Large intestine (tissue), 3 donors: ENCODE measurements around the gene SLC2A3. TPM values are rescaled to one million over a fixed set of nuclear protein-coding genes. Genes with fewer than 3 reads are reported as not detected.
A peak's percentile ranks its signal among the peaks of the same experiment; 100 is the strongest.
"Not testable (repeated sequence)": the region's sequence is repeated elsewhere in the genome, so short reads cannot be mapped to it uniquely, and the experiment has no call there.

ENCODE experiments used
- DNase-seq, 2 donors: peaks; one replicate each; pipeline versions ENCODE4 v3.0.0 to v3.0.0-alpha.2; 2013
- H3K27ac ChIP-seq: one replicate; pipeline ENCODE4 v1.5.1; 2013; ENCODE audit warnings: low read length
- H3K27me3 ChIP-seq: 2 replicates; pipeline ENCODE4 v1.6.1; 2013; ENCODE audit warnings: low read length; ENCODE audit not compliant: control insufficient read depth, insufficient read depth
- H3K36me3 ChIP-seq: 2 replicates; pipeline ENCODE4 v1.6.1; 2013; ENCODE audit warnings: low read length; ENCODE audit not compliant: control insufficient read depth, insufficient read depth
- H3K4me1 ChIP-seq: one replicate; pipeline ENCODE4 v1.6.1; 2013; ENCODE audit warnings: low read length; ENCODE audit not compliant: control insufficient read depth, insufficient read depth
- H3K4me3 ChIP-seq: one replicate; pipeline ENCODE4 v1.5.1; 2013; ENCODE audit warnings: low read length
- H3K9me3 ChIP-seq: one replicate; pipeline ENCODE4 v1.6.1; 2013; ENCODE audit warnings: mild to moderate bottlenecking, low read depth, low read length, moderate library complexity; ENCODE audit not compliant: control insufficient read depth
- WGBS: methylation state at CpG from one replicate; pipeline ENCODE4 v1.1.5; 2013; ENCODE audit warnings: low lambda C conversion rate; ENCODE audit not compliant: insufficient coverage; 5-methylcytosine and 5-hydroxymethylcytosine counted together
- polyA plus RNA-seq: library from polyadenylated mRNA; unstranded; fragments of 120-200 nt; gene quantifications from one replicate; pipeline ENCODE4 v1.2.1, GENCODE V29; 2013

SLC2A3 gene
- polyA plus RNA-seq, 1 donor, result 26.7 TPM

GRCh38 chr12:7953912-7954311 lies 17.9 kb upstream of the SLC2A3 start:
- not testable (repeated sequence) for H3K4me1 ChIP-seq, DNase-seq, H3K27me3 ChIP-seq, H3K36me3 ChIP-seq, H3K27ac ChIP-seq, H3K9me3 ChIP-seq, H3K4me3 ChIP-seq
- WGBS, result no CpG with 5 or more reads among the region's 2 CpGs

GRCh38 chr12:7951671-7952070 lies 15.7 kb upstream of the SLC2A3 start:
- H3K9me3 ChIP-seq, result no peaks in the 10 kb centered on the region
- H3K27ac ChIP-seq, result no peak overlapping the region
- DNase-seq, result no peak
- no peaks in the 10 kb centered on the region for H3K27me3 ChIP-seq
- no peaks in the 10 kb centered on the region for H3K4me1 ChIP-seq
- WGBS, result no CpG with 5 or more reads among the region's 6 CpGs
- H3K4me3 ChIP-seq, result no peak overlapping the region
- no peaks in the 10 kb centered on the region for H3K36me3 ChIP-seq

GRCh38 chr12:7950230-7950943 lies 14.4 kb upstream of the SLC2A3 start:
- not testable (repeated sequence) for H3K27me3 ChIP-seq, DNase-seq
- no CpG with 5 or more reads among the region's 14 CpGs for WGBS

GRCh38 chr12:7948589-7949260 lies 12.7 kb upstream of the SLC2A3 start:
- DNase-seq, result no peak
- Histone ChIP-seq H3K4me1 (no peaks in the 10 kb centered on the region), H3K4me3 (no peak overlapping the region), H3K9me3 (no peaks in the 10 kb centered on the region), H3K36me3 (no peaks in the 10 kb centered on the region), H3K27me3 (no peaks in the 10 kb centered on the region), H3K27ac (no peak overlapping the region)
- WGBS, result no CpG with 5 or more reads among the region's 2 CpGs

More at GRCh38 chr12:7950230-7950943, 14.4 kb upstream of the SLC2A3 start:
- not testable (repeated sequence) for H3K4me3 ChIP-seq, H3K9me3 ChIP-seq, H3K4me1 ChIP-seq, H3K36me3 ChIP-seq, H3K27ac ChIP-seq

GRCh38 chr12:7947011-7947410 lies 11.0 kb upstream of the SLC2A3 start:
- DNase-seq, result no peak
- H3K27ac ChIP-seq, result no peak overlapping the region
- H3K27me3 ChIP-seq, result no peaks in the 10 kb centered on the region
- H3K9me3 ChIP-seq, result no peaks in the 10 kb centered on the region
- WGBS, result 70% methylated on average over 2 of the region's 2 CpGs
- H3K4me1 ChIP-seq, result no peaks in the 10 kb centered on the region
- H3K36me3 ChIP-seq, result no peaks in the 10 kb centered on the region
- H3K4me3 ChIP-seq, result no peak overlapping the region

- DNase-seq, H3K36me3 ChIP-seq, H3K4me1 ChIP-seq, H3K27ac ChIP-seq, H3K9me3 ChIP-seq, H3K27me3 ChIP-seq, H3K4me3 ChIP-seq: not testable (repeated sequence)
- WGBS, result 83% methylated on average over 1 of the region's 8 CpGs
Observed at GRCh38 chr12:7944760-7945159, 8.8 kb upstream of the SLC2A3 start.

GRCh38 chr12:7940906-7941305 lies 4.9 kb upstream of the SLC2A3 start:
- Histone ChIP-seq H3K27ac (no peak overlapping the region), H3K9me3 (no peaks in the 10 kb centered on the region), H3K4me3 (no peak overlapping the region), H3K4me1 (no peaks in the 10 kb centered on the region), H3K27me3 (no peaks in the 10 kb centered on the region), H3K36me3 (no peaks in the 10 kb centered on the region)
- 100% methylated on average over 1 of the region's 2 CpGs for WGBS
- DNase-seq, result no peak

GRCh38 chr12:7937833-7938506 lies 2.0 kb upstream of the SLC2A3 start:
- Histone ChIP-seq H3K27ac (no peak overlapping the region), H3K36me3 (no peaks in the 10 kb centered on the region), H3K4me1 (no peaks in the 10 kb centered on the region), H3K4me3 (no peak overlapping the region), H3K27me3 (no peaks in the 10 kb centered on the region), H3K9me3 (no peaks in the 10 kb centered on the region)
- peak in 1 of 2 donors; percentile 7 for DNase-seq
- 20% methylated on average over 1 of the region's 4 CpGs for WGBS

- Histone ChIP-seq H3K4me3 (peak overlapping the region; percentile 52), H3K27me3 (no peaks in the 10 kb centered on the region), H3K27ac (peak overlapping the region; percentile 58), H3K4me1 (no peaks in the 10 kb centered on the region), H3K9me3 (no peaks in the 10 kb centered on the region), H3K36me3 (peaks cover 7% of the 10 kb centered on the region)
- no peak for DNase-seq
- WGBS, result no CpG with 5 or more reads among the region's 16 CpGs
Observed at GRCh38 chr12:7934889-7935492, 996 bp downstream of the SLC2A3 start.

GRCh38 chr12:7934091-7934888 lies 1.7 kb downstream of the SLC2A3 start:
- DNase-seq, result no peak
- Histone ChIP-seq H3K9me3 (no peaks in the 10 kb centered on the region), H3K36me3 (peaks cover 7% of the 10 kb centered on the region), H3K4me1 (no peaks in the 10 kb centered on the region), H3K27ac (no peak overlapping the region), H3K27me3 (no peaks in the 10 kb centered on the region), H3K4me3 (peak overlapping the region; percentile 52)
- 100% methylated on average over 2 of the region's 14 CpGs for WGBS
